COLO668 (cell line): Measurements from ENCODE around the gene FSCN2.

Experiments
- DNase-seq: peaks from one replicate; lab custom pipeline; 2025; ENCODE audit not compliant: unreplicated experiment; lab: John Stamatoyannopoulos, UW

The FSCN2 gene

GRCh38 chr17:81552244-81553017 lies 24.3 kb downstream of the FSCN2 start, which contains the start of gene FAAP100:
Gene FAAP100 (minus strand): TSS chr17:81552353. CDS start chr17:81552330, 23 bp downstream.
- peak; percentile 86 for DNase-seq

GRCh38 chr17:81553018-81553615 lies 24.9 kb downstream of the FSCN2 start:
- DNase-seq, result peak; percentile 71

- DNase-seq, result peak; percentile 42
Measured at GRCh38 chr17:81553616-81554181, 25.5 kb downstream of the FSCN2 start.

- DNase-seq, result peak; percentile 81
Measured at GRCh38 chr17:81556175-81556691, 28.1 kb downstream of the FSCN2 start.

GRCh38 chr17:81556863-81557262 lies 28.7 kb downstream of the FSCN2 start:
- DNase-seq, result peak; percentile 85

GRCh38 chr17:81557276-81558114 lies 29.3 kb downstream of the FSCN2 start:
- no peak for DNase-seq

- DNase-seq, result no peak
Measured at GRCh38 chr17:81558115-81558468, 29.9 kb downstream of the FSCN2 start.

GRCh38 chr17:81558941-81559806 lies 31.0 kb downstream of the FSCN2 start:
- DNase-seq, result peak; percentile 4

GRCh38 chr17:81561494-81561885 lies 33.3 kb downstream of the FSCN2 start:
- DNase-seq, result no peak

GRCh38 chr17:81563861-81564586 lies 35.8 kb downstream of the FSCN2 start:
- DNase-seq, result no peak

GRCh38 chr17:81564778-81565177 lies 36.6 kb downstream of the FSCN2 start:
- DNase-seq, result no peak

GRCh38 chr17:81565231-81565630 lies 37.1 kb downstream of the FSCN2 start:
- no peak for DNase-seq

- peak; percentile 63 for DNase-seq
Measured at GRCh38 chr17:81566461-81567126, 38.4 kb downstream of the FSCN2 start.

- DNase-seq, result no peak
Measured at GRCh38 chr17:81567191-81567590, 39.0 kb downstream of the FSCN2 start.

GRCh38 chr17:81568416-81568815 lies 40.2 kb downstream of the FSCN2 start:
- DNase-seq, result no peak

GRCh38 chr17:81569986-81570514 lies 41.9 kb downstream of the FSCN2 start:
- DNase-seq, result no peak

GRCh38 chr17:81570964-81571363 lies 42.8 kb downstream of the FSCN2 start:
- DNase-seq, result no peak

GRCh38 chr17:81572563-81573168 lies 44.5 kb downstream of the FSCN2 start:
- no peak for DNase-seq
